Epithelial cell of proximal tubule (primary cell): ENCODE data around the gene ATP9A. TPM values are rescaled to one million over a fixed set of nuclear protein-coding genes. Genes with fewer than 3 reads are reported as not detected.
"Not testable (repeated sequence)": the region's sequence is repeated elsewhere in the genome, so short reads cannot be mapped to it uniquely, and the experiment has no call there.

ENCODE experiments used
- DNase-seq: peaks from one replicate; pipeline ENCODE4 v3.0.0-alpha.2; 2011; ENCODE audit warnings: low read depth
- H3K4me3 ChIP-seq: 2 replicates; pipeline ENCODE4 v1.5.1; 2011; ENCODE audit warnings: low read depth, mild to moderate bottlenecking, low read length
- total RNA-seq: library from RNA; depleted of rRNA; stranded (reverse); fragments of >200 nt; gene quantifications from 2 replicates; pipeline ENCODE4 v1.2.3, GENCODE V29; 2015
- TF ChIP-seq, protein P1 (sequence below): conservative IDR thresholded peaks from 2 replicates; pipeline ENCODE4 v1.5.1; 2012; ENCODE audit warnings: low read depth, mild to moderate bottlenecking, low read length

The ATP9A gene
- total RNA-seq, 1 donor from 2014 or later: 22.5 TPM

GRCh38 chr20:51750037-51750769, 18.0 kb downstream of the ATP9A start:
- peak; percentile 98 for DNase-seq
- no peak overlapping the region for H3K4me3 ChIP-seq
- TF ChIP-seq, protein P1, sequence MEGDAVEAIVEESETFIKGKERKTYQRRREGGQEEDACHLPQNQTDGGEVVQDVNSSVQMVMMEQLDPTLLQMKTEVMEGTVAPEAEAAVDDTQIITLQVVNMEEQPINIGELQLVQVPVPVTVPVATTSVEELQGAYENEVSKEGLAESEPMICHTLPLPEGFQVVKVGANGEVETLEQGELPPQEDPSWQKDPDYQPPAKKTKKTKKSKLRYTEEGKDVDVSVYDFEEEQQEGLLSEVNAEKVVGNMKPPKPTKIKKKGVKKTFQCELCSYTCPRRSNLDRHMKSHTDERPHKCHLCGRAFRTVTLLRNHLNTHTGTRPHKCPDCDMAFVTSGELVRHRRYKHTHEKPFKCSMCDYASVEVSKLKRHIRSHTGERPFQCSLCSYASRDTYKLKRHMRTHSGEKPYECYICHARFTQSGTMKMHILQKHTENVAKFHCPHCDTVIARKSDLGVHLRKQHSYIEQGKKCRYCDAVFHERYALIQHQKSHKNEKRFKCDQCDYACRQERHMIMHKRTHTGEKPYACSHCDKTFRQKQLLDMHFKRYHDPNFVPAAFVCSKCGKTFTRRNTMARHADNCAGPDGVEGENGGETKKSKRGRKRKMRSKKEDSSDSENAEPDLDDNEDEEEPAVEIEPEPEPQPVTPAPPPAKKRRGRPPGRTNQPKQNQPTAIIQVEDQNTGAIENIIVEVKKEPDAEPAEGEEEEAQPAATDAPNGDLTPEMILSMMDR: no peak

DNA sequence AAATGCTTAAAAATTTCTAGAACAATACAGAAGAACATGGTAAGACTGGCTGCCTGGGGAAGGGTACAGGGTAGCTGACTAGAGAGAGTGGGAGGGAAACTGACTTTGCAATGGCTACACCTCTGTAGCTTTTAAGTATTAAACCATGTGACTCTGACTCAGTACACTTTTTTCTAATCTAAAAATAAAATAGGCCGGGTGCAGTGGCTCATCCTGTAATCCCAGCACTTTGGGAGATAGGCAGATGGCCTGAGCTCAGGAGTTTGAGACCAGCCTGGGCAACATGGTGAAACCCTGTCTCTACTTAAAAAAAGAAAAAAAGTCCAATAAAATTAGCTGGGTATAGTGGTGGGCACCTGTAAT, 18.5 kb downstream of the ATP9A start:
- TF ChIP-seq, protein P1: no peak
- peak; percentile 38 for DNase-seq
- H3K4me3 ChIP-seq: no peak overlapping the region

DNA sequence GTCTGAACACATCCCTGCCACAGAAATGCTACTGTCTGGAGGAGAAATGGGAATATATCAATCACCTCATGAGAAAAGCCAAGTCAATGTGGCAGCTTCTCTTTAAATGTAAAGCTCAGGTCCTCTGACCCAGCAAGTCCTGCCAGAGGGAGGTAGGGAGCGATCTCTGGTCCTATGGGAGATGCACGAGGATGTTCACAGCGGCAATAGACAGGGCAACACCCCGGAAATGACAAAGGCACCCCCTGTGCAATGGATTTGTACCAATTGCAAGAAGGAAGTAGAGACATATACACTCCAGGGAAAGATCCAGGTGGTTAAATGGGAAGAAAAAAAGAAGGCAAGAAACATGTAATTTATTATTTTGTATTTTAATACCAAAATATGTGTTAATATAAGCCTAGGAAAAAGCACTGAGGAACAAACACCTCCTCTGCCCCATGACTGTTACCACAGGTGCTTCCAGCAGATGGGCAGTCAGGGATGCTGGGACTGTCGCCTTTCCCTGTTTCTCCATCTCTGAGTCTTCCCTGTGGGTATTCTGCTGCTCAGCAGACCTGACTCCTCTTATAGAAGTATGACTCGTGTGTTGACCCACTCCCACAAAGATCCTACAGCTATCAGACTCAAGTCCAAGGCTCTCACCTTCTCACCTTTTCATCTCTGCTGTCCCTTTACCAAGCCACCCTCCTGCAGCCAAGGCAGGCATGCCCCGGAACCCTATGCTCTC, 20.8 kb downstream of the ATP9A start:
- H3K4me3 ChIP-seq: no peak overlapping the region
- no peak for DNase-seq
- TF ChIP-seq, protein P1: no peak

- H3K4me3 ChIP-seq: no peak overlapping the region
- TF ChIP-seq, protein P1: no peak
- DNase-seq: no peak
These were observed 22.4 kb downstream of the ATP9A start for GRCh38 chr20:51745804-51746203.

- no peak for DNase-seq
- TF ChIP-seq, protein P1: no peak
- no peak overlapping the region for H3K4me3 ChIP-seq
These were observed 27.4 kb downstream of the ATP9A start for GRCh38 chr20:51740838-51741237.

DNA sequence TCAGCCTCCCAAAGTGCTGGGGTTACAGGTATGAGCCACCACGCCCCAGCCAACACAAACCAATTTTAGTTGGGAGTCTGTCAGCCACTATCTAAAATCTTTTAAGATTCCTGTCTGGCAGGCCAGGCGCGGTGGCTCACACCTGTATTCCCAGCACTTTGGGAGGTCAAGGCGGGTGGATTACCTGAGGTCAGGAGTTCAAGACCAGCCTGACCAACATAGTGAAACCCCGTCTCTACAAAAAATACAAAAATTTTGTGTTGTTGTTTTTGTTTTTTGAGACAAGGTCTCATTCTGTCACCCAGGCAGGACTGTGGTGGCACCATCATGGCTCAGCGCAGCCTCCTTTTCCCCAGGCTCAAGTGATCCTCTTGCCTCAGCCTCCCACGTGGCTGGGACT, 27.9 kb downstream of the ATP9A start:
- DNase-seq, H3K4me3 ChIP-seq: not testable (repeated sequence)

GRCh38 chr20:51739722-51740249, 28.4 kb downstream of the ATP9A start:
- TF ChIP-seq, protein P1: no peak
- no peak overlapping the region for H3K4me3 ChIP-seq
- DNase-seq: no peak
